K562 (cell line): ENCODE results near the gene AUNIP. TPM values are rescaled to one million over a fixed set of nuclear protein-coding genes. Genes with fewer than 3 reads are reported as not detected.
A peak's percentile ranks its signal among the peaks of the same experiment; 100 is the strongest.

Experiments
- CBFA2T3 ChIP-seq: fragments of 450-650 bp; IDR thresholded peaks from 2 replicates; pipeline ENCODE4 v1.6.1; 2017
- CHD4 ChIP-seq: fragments of 200-600 bp; sonication (generic); IDR thresholded peaks from 3 replicates; pipeline ENCODE4 v1.6.1; 2012; ENCODE audit warnings: low read depth, mild to moderate bottlenecking, mixed read lengths, low read length, inconsistent platforms; ENCODE audit not compliant: insufficient read depth, insufficient replicate concordance, poor library complexity, severe bottlenecking
- CREB1 ChIP-seq, 2 experiments: sonication (generic) in 1 of 2; formaldehyde crosslinking in 1 of 2; IDR thresholded peaks; 2 replicates each; pipeline versions ENCODE4 v1.6.1 to v1.8.0; 2012 to 2022; ENCODE audit warnings: inconsistent platforms in 1 of 2, mild to moderate bottlenecking in 1 of 2, missing genetic modification reagents in 1 of 2, moderate library complexity in 1 of 2
- CREM ChIP-seq: IDR thresholded peaks from 2 replicates; pipeline ENCODE4 v1.6.1; 2014; ENCODE audit warnings: antibody characterized with exemption, low read depth
- EGR1 ChIP-seq: fragments of 450-650 bp; conservative IDR thresholded peaks from 2 replicates; pipeline ENCODE4 v1.6.1; 2017; ENCODE audit warnings: mild to moderate bottlenecking
- ERF ChIP-seq: fragments of 450-650 bp; formaldehyde crosslinking; IDR thresholded peaks from 2 replicates; pipeline ENCODE4 v1.4.0; 2020; ENCODE audit warnings: mild to moderate bottlenecking, mixed read lengths
- FIP1L1 ChIP-seq: fragments of 200-400 bp; formaldehyde crosslinking; IDR thresholded peaks from 2 replicates; pipeline ENCODE4 v1.6.1; 2018; ENCODE audit warnings: mild to moderate bottlenecking, low read depth, low read length; ENCODE audit not compliant: poor library complexity, severe bottlenecking
- GATA2 ChIP-seq: sonication (generic); formaldehyde crosslinking; IDR thresholded peaks from 2 replicates; pipeline ENCODE4 v1.4.0; 2020; ENCODE audit warnings: mild to moderate bottlenecking, missing genetic modification reagents
- HNRNPLL ChIP-seq: fragments of 200-400 bp; formaldehyde crosslinking; IDR thresholded peaks from 2 replicates; pipeline ENCODE4 v1.6.1; 2017; ENCODE audit warnings: low read length, low read depth, mild to moderate bottlenecking; ENCODE audit not compliant: poor library complexity, severe bottlenecking
- KLF13 ChIP-seq: fragments of 450-650 bp; IDR thresholded peaks from 2 replicates; pipeline ENCODE4 v1.6.1; 2016; ENCODE audit warnings: missing genetic modification characterization, low read depth, mild to moderate bottlenecking, missing compliant biosample characterization, moderate library complexity, borderline replicate concordance
- MYBL2 ChIP-seq, 2 experiments: fragments of 450-650 bp in 1 of 2; sonication (generic) in 1 of 2; formaldehyde crosslinking in 1 of 2; IDR thresholded peaks; 2 replicates each; pipeline versions ENCODE4 v1.6.1 to v1.8.1; 2017 to 2022; ENCODE audit warnings: borderline replicate concordance in 1 of 2, inconsistent platforms in 1 of 2, low read depth in 1 of 2, mild to moderate bottlenecking in 1 of 2, missing genetic modification reagents in 1 of 2, moderate library complexity in 1 of 2
- PML ChIP-seq: IDR thresholded peaks from 2 replicates; pipeline ENCODE4 v1.6.1; 2012; ENCODE audit warnings: low read length, inconsistent platforms
- SMAD2 ChIP-seq: fragments of 150-350 bp; IDR thresholded peaks from 2 replicates; pipeline ENCODE4 v1.6.1; 2014; ENCODE audit warnings: low read depth, mild to moderate bottlenecking, low read length
- SMC3 ChIP-seq: conservative IDR thresholded peaks from 2 replicates; pipeline ENCODE4 v1.6.1; 2011; ENCODE audit warnings: low read depth, low read length, improper control_type of control experiment; ENCODE audit not compliant: insufficient read depth
- SP1 ChIP-seq: sonication (generic); formaldehyde crosslinking; IDR thresholded peaks from 2 replicates; pipeline ENCODE4 v1.8.1; 2022; ENCODE audit warnings: mild to moderate bottlenecking, missing genetic modification reagents
- ZNF165 ChIP-seq: fragments of 250-450 bp; sonication (Bioruptor Pico); IDR thresholded peaks from 2 replicates; pipeline ENCODE4 v1.4.0; 2020; ENCODE audit warnings: borderline replicate concordance
- ZNF354B ChIP-seq: fragments of 250-450 bp; sonication (Bioruptor Pico); IDR thresholded peaks from 2 replicates; pipeline ENCODE4 v1.4.0; 2020
- ZNF76 ChIP-seq: fragments of 250-450 bp; sonication (Bioruptor Pico); IDR thresholded peaks from 2 replicates; pipeline ENCODE4 v1.4.0; 2020; ENCODE audit warnings: mild to moderate bottlenecking, moderate library complexity, borderline replicate concordance
- polyA plus RNA-seq, 8 experiments: library from polyadenylated mRNA; depleted of rRNA in 4 of 8; stranded (reverse) in 5 of 8; unstranded in 3 of 8; fragments of >200 nt; fragmentation: Nextera tagmentation in 2 of 8; fragmentation: Illumina TruSeq in 1 of 8; extraction: Ambion mirVana in 2 of 8; extraction: Trizol in 1 of 8; gene quantifications; 2 replicates each; pipeline versions ENCODE4 v1.2.1 to v1.2.3, GENCODE V29; 2011 to 2014; ENCODE audit warnings: inconsistent platforms in 1 of 8, missing spikeins in 1 of 8
- total RNA-seq, 7 experiments: library from RNA; depleted of rRNA in 6 of 7; stranded (reverse); fragments of >200 nt in 6 of 7; fragmentation: Illumina TruSeq in 2 of 7; extraction: Trizol in 2 of 7; gene quantifications; 2 replicates each; pipeline versions ENCODE4 v1.2.1 to v1.2.3, GENCODE V29; 2011 to 2021; ENCODE audit warnings: low replicate concordance in 1 of 7
- TF ChIP-seq, protein P1 (sequence below): fragments of 450-650 bp; IDR thresholded peaks from 2 replicates; pipeline ENCODE4 v1.6.1; 2014; ENCODE audit warnings: low read depth, mild to moderate bottlenecking, moderate library complexity, borderline replicate concordance
- TF ChIP-seq, protein P2 (sequence below): sonication (generic); formaldehyde crosslinking; IDR thresholded peaks from 2 replicates; pipeline ENCODE4 v1.9.0; 2022; ENCODE audit warnings: mild to moderate bottlenecking, missing genetic modification reagents
- TF ChIP-seq, protein P3 (sequence below), 2 experiments: fragments of 450-650 bp; conservative IDR thresholded peaks; 2 replicates each; pipeline ENCODE4 v1.6.1; 2017; ENCODE audit warnings: mild to moderate bottlenecking in 2 of 2, moderate library complexity in 2 of 2
- TF ChIP-seq, protein P4 (sequence below): fragments of 450-650 bp; formaldehyde crosslinking; IDR thresholded peaks from 2 replicates; pipeline ENCODE4 v1.4.0; 2022; ENCODE audit warnings: mild to moderate bottlenecking, moderate library complexity

The AUNIP gene
- total and polyA plus RNA-seq, 9 of the 15 experiments (the other 6 are each of a cell fraction or from before 2014, with no cell fraction given): 12.1 to 53.8 (median 47.1) TPM

DNA sequence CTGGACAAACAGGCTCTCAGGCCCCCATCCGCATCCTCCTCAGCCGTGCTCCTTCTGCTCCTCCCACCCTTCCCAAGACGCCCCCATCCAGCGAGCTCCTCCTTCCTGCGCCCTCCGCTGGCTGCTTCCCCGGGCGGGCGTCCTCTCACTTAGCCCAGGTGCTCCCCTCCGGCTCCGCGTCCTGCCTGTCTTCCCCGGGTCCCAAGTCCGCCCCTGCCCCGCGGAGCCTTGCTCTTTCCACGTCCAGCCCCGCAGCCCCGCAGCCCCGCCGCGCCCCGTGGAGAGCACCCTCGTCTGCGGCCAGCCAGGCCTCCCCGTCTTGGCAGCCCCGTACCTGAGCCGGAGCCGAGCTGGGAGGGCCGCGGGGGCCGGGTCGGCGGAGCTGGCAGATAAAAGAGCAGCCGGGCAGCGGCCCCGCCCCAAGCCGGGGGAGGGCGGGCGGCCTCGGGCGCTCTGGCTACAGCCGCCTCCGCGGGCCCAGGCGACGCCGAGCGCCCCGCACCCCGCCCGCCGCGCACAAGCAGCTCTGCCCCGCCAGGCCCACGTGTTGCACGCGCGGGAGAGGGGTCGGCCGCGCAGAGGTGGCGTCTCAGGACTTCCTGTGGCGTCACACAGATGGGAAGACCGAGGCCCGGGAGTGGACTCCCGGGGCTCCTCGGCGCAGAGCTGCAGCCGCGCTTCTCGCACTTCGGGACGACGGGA, 16.0 kb upstream of the AUNIP start, which contains the start of gene PAQR7 (continued):
- TF ChIP-seq, protein P1, sequence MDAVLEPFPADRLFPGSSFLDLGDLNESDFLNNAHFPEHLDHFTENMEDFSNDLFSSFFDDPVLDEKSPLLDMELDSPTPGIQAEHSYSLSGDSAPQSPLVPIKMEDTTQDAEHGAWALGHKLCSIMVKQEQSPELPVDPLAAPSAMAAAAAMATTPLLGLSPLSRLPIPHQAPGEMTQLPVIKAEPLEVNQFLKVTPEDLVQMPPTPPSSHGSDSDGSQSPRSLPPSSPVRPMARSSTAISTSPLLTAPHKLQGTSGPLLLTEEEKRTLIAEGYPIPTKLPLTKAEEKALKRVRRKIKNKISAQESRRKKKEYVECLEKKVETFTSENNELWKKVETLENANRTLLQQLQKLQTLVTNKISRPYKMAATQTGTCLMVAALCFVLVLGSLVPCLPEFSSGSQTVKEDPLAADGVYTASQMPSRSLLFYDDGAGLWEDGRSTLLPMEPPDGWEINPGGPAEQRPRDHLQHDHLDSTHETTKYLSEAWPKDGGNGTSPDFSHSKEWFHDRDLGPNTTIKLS: peak; percentile 80
- no peak for TF ChIP-seq SMC3
- peak; percentile 7 for TF ChIP-seq HNRNPLL
- TF ChIP-seq PML: 0 out of 2 replicates have a peak, but pooled peaks have one; percentile 28
- peak; percentile 34; the same call in 1 of the 2 replicates for TF ChIP-seq KLF13 (tag)
- no peak for TF ChIP-seq SMAD2
- TF ChIP-seq ZNF354B: no peak
- peak; percentile 82 for TF ChIP-seq CREM
- TF ChIP-seq EGR1: peak; percentile 70
- TF ChIP-seq, protein P2, sequence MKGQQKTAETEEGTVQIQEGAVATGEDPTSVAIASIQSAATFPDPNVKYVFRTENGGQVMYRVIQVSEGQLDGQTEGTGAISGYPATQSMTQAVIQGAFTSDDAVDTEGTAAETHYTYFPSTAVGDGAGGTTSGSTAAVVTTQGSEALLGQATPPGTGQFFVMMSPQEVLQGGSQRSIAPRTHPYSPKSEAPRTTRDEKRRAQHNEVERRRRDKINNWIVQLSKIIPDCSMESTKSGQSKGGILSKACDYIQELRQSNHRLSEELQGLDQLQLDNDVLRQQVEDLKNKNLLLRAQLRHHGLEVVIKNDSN: peak; percentile 73; the same call in 1 of the 2 replicates
- TF ChIP-seq CHD4: no peak
- no peak for TF ChIP-seq ZNF165 (CRISPR knock-in tag)
- TF ChIP-seq GATA2 (CRISPR knock-in tag): no peak
- TF ChIP-seq SP1: no peak; the same call in 1 of the 2 replicates
- TF ChIP-seq ZNF76: 0 out of 2 replicates have a peak, but pooled peaks have one; percentile 62
- TF ChIP-seq, protein P3, sequence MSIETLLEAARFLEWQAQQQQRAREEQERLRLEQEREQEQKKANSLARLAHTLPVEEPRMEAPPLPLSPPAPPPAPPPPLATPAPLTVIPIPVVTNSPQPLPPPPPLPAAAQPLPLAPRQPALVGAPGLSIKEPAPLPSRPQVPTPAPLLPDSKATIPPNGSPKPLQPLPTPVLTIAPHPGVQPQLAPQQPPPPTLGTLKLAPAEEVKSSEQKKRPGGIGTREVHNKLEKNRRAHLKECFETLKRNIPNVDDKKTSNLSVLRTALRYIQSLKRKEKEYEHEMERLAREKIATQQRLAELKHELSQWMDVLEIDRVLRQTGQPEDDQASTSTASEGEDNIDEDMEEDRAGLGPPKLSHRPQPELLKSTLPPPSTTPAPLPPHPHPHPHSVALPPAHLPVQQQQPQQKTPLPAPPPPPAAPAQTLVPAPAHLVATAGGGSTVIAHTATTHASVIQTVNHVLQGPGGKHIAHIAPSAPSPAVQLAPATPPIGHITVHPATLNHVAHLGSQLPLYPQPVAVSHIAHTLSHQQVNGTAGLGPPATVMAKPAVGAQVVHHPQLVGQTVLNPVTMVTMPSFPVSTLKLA (conservative IDR thresholded peaks at IDR 0.05): peak; percentile 84 to 88
- peak; percentile 38 for TF ChIP-seq FIP1L1
- TF ChIP-seq, protein P4, sequence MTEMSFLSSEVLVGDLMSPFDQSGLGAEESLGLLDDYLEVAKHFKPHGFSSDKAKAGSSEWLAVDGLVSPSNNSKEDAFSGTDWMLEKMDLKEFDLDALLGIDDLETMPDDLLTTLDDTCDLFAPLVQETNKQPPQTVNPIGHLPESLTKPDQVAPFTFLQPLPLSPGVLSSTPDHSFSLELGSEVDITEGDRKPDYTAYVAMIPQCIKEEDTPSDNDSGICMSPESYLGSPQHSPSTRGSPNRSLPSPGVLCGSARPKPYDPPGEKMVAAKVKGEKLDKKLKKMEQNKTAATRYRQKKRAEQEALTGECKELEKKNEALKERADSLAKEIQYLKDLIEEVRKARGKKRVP (CRISPR knock-in tag): no peak
- TF ChIP-seq CREB1 (IDR thresholded peaks at IDR 0.05): peak; percentile 76; the same call in 1 of the 2 replicates
- TF ChIP-seq CREB1 (CRISPR knock-in tag; IDR thresholded peaks at IDR 0.05): peak; percentile 71
- TF ChIP-seq MYBL2 (IDR thresholded peaks at IDR 0.05; ENCODE audit: low read depth): no peak
- TF ChIP-seq MYBL2 (CRISPR knock-in tag; IDR thresholded peaks at IDR 0.05; ENCODE audit: borderline replicate concordance): no peak
- TF ChIP-seq CBFA2T3: 0 out of 2 replicates have a peak, but pooled peaks have one; percentile 12
- peak; percentile 59; the same call in 1 of the 2 replicates for TF ChIP-seq ERF (CRISPR knock-in tag)
